Omental fat pad (tissue), 4 donors: ENCODE data around the gene LIN54. TPM values are rescaled to one million over a fixed set of nuclear protein-coding genes. Genes with fewer than 3 reads are reported as not detected.
"Not testable (repeated sequence)": the region's sequence is repeated elsewhere in the genome, so short reads cannot be mapped to it uniquely, and the experiment has no call there.

Experiments used
- ATAC-seq: fragments of 150-250 bp; one replicate; pipeline ENCODE4 v1.9.1; 2016; ENCODE audit warnings: mild to moderate bottlenecking, moderate library complexity; ENCODE audit not compliant: low FRiP score
- DNase-seq: peaks from one replicate; pipeline ENCODE4 v3.0.0-alpha.2; 2019; ENCODE audit warnings: low spot score
- CTCF ChIP-seq, 3 donors: fragments of 450-650 bp; IDR thresholded peaks; one replicate each; pipeline ENCODE4 v1.5.1; 2016 to 2017; ENCODE audit warnings: antibody characterized with exemption in 3 of 3, mild to moderate bottlenecking in 3 of 3, moderate library complexity in 2 of 3
- total RNA-seq, 4 donors: library from RNA; depleted of rRNA; stranded (reverse); fragments of >200 nt; gene quantifications; one replicate each; pipeline ENCODE4 v1.1.0, GENCODE V29; 2016

Gene LIN54
- total RNA-seq, 4 donors from 2014 or later, result 5.8 to 13.6 (median 7.7) TPM

GRCh38 chr4:82947498-82947897, 63.1 kb downstream of the LIN54 start:
- no peak for ATAC-seq

GRCh38 chr4:82939414-82939813, 71.2 kb downstream of the LIN54 start:
- DNase-seq (no peak), ATAC-seq (no peak)
- no peak for TF ChIP-seq CTCF (IDR thresholded peaks at IDR 0.05)

More at GRCh38 chr4:82947498-82947897, 63.1 kb downstream of the LIN54 start:
- no peak for TF ChIP-seq CTCF (IDR thresholded peaks at IDR 0.05)
- DNase-seq, result no peak

- no peak for TF ChIP-seq CTCF (IDR thresholded peaks at IDR 0.05)
These were observed 76.2 kb downstream of the LIN54 start for GRCh38 chr4:82934441-82934840.

GRCh38 chr4:82930848-82931755, 79.5 kb downstream of the LIN54 start:
- TF ChIP-seq CTCF (IDR thresholded peaks at IDR 0.05), result no peak
- ATAC-seq, result no peak
- no peak for DNase-seq

More at GRCh38 chr4:82934441-82934840, 76.2 kb downstream of the LIN54 start:
- no peak for DNase-seq
- ATAC-seq, result no peak

- no peak for TF ChIP-seq CTCF (IDR thresholded peaks at IDR 0.05)
- ATAC-seq (no peak), DNase-seq (no peak)
These were observed 88.8 kb downstream of the LIN54 start for GRCh38 chr4:82921795-82922194.

- ATAC-seq, result no peak
- no peak for DNase-seq
- no peak for TF ChIP-seq CTCF (IDR thresholded peaks at IDR 0.05)
These were observed 91.2 kb downstream of the LIN54 start for GRCh38 chr4:82919386-82919785.

- TF ChIP-seq CTCF (IDR thresholded peaks at IDR 0.05), result no peak
- ATAC-seq (no peak), DNase-seq (no peak)
These were observed 92.5 kb downstream of the LIN54 start for GRCh38 chr4:82918091-82918490.

GRCh38 chr4:82913968-82914367, 96.7 kb downstream of the LIN54 start:
- not testable (repeated sequence) for ATAC-seq

More at GRCh38 chr4:82913968-82914367, 96.7 kb downstream of the LIN54 start:
- DNase-seq, result not testable (repeated sequence)
